HG03097 (cell line): Measurements from ENCODE around the gene MAEA.
"Not testable (repeated sequence)": the region's sequence is repeated elsewhere in the genome, so short reads cannot be mapped to it uniquely, and the experiment has no call there.

Experiments used
- ATAC-seq: cut with Tn5 transposase; IDR thresholded peaks from one replicate; pipeline ENCODE4 v1.9.1; 2021; ENCODE audit not compliant: unreplicated experiment, low FRiP score

Gene MAEA

DNA sequence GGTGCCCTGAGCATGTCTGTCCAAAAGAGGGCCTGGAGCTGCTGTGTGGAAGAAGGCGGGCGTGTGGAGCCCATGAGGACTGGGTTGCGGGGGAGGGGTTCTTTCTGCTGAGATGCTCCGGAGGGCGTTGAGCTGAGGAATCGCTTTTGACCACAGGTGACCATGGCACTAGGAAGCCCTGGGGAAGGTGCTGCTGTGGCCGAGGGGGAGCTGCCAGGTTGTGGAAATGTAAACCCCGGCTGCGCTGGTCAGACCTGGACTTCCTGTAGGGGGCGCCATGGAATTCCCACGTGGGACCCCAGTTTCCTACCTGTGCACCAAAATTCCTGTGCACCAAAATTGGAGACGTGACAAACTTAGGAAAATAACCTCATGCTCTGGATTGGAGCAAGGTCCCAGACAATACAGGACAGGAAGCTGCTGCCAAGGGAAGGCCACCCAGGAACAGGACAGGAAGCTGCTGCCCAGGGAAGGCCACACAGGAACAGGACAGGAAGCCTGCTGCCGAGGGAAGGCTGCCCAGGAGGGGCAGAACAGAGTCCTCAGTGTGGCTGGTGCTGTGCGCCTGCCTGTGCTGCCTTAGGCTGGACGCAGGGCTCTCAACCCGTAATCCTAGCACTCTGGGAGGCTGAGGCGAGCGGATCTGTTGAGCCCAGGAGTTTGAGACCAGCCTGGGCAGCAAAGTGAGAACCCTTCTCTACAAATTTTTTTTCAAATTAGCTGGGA lies 29.0 kb downstream of the MAEA start:
- ATAC-seq: no peak

DNA sequence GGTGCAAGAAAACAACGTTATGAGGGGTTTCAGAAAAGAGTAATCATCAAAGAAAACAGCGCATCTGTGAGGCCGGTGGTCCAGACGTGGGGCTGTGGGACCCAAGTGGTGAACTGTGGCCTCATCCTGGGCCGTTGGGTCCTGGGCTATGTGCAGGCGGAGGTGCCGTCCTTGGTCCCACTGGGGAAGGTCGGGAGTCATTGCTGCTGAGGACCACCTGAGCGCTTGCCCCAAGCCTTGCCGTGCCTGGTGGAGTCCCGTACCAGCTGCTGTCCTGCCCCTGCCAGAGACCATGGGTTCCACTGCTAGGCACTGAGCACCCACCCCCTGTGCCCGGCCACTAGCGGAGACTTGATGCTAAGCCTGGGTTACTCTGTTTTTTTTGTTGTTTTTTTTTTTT lies 31.8 kb downstream of the MAEA start:
- no peak for ATAC-seq

DNA sequence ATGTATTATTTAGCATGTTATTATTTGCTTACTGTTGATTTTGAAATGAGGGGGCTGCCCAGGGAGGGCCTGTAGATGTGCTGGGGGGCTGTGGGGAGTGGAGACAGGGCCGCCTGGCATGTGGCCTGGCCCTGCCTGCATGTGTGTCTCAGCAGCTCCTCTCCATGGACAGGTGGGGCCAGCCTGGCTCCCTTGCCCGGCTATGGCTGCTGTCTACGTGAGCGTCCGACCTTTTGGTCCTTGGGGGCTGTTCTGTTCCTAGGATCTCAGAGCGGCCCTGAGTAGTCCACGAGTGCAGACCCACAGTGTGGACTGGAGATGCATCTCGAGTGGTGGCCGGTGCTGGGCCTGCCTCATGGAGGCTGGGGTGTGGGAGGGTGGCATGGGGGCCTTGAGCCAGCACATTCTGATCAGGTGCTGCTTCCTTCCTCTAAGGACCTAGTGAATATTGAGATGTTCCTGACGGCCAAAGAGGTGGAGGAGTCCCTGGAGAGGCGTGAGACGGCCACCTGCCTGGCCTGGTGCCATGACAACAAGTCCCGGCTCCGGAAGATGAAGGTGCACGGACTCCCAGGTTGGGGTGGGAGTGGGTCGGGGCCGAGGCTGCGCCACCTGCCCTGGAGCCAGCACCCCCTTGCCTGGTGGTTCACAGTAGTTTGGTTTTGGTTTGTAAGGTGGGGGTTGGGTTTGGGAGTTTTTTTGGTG lies 32.4 kb downstream of the MAEA start:
- ATAC-seq: no peak

GRCh38 chr4:1323280-1323634 lies 33.6 kb downstream of the MAEA start:
- no peak for ATAC-seq

GRCh38 chr4:1323635-1324442 lies 34.1 kb downstream of the MAEA start:
- no peak for ATAC-seq

GRCh38 chr4:1324443-1325175 lies 34.9 kb downstream of the MAEA start:
- ATAC-seq: not testable (repeated sequence)

- ATAC-seq: no peak
Observed at GRCh38 chr4:1325176-1325480, 35.4 kb downstream of the MAEA start.

GRCh38 chr4:1325681-1326635 lies 36.3 kb downstream of the MAEA start:
- no peak for ATAC-seq

GRCh38 chr4:1326751-1327525 lies 37.2 kb downstream of the MAEA start:
- ATAC-seq: no peak

GRCh38 chr4:1327526-1328266 lies 38.0 kb downstream of the MAEA start:
- no peak for ATAC-seq

- ATAC-seq: no peak
Observed at GRCh38 chr4:1328267-1329155, 38.8 kb downstream of the MAEA start.

DNA sequence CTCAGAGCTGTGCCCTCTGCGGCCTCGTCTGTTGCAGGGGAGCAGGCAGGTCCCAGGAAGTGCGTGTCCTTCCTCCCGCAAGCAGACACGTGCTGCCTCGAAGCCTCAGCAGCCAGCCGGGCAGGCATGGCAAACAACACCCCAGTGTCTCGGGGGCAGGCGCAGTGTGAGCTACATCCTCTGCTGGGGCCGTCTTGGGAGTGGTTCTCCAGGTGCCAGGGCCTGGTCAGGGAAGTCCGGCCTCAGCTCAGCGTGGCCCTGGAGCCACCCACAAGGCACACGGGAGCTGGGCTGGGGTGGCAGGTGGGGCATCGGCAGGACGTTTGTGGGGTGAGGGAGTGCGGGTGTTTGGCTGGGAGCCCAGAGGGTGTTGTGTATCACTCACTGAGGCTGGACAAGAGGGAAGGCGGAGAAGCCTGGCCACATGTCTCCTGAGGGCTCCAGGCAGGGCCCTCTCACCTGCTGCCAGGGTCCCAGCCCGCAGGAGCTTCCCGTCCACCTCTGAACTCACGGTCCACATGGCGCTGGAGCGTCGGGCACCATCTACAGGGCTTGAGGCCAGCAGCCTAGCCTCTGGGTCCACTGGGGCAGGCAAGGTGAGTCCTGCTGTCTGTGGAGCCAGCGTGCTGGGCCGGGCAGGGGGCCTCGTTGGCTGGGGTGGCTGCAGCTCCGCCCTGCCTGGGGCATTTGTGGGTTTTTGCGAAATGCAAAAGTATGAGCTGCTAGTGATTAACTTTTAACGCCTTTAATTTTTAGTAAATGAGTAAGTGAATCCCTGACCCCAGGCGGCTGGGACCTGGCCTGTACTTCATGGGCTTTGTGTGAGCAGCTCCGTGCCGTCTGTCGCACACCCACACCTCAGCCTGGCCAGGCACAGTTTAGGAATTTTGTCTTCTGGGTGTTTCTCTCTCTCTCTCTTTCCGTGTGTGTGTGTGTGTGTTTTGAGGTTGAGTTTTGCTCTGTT lies 40.0 kb downstream of the MAEA start:
- ATAC-seq: no peak

DNA sequence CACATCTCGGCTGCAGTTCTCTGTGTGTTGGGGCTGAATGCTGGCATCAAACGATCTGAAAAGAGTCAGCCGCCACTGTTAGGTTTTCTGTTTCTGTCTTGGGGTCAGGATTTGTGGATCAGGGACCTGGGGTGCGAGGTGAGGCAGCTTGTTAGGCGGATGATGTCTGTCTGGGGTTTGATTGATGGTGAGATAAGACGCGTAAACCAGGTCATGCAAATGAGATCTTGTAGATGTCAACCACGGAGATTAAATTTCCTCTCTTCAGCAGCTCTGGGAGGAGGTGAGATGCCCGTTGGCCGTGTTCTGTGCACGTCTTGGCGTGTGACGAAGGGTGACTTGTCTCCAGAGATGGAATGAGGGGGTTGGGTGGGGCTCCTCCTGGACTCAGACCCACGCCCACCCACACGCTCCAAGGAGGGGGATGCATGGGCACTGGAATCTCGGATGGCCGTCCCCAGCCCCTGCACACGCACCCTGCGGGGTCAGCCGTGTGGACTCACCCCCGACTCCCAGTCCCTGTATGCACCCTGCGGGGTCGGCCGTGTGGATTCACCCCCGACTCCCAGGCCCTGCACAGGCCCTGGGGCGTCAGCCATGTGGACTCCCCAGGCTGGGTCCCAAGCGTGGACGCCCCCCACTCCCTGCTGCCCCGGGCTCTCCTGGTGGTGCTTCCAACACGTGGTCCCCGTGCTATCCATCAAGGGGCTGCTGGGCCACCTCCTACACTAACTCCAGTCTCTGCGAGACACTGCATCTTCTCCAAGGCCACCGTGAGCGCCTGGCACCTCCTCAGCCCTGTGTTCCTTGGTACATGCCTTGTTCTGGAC lies 41.3 kb downstream of the MAEA start:
- ATAC-seq: no peak

DNA sequence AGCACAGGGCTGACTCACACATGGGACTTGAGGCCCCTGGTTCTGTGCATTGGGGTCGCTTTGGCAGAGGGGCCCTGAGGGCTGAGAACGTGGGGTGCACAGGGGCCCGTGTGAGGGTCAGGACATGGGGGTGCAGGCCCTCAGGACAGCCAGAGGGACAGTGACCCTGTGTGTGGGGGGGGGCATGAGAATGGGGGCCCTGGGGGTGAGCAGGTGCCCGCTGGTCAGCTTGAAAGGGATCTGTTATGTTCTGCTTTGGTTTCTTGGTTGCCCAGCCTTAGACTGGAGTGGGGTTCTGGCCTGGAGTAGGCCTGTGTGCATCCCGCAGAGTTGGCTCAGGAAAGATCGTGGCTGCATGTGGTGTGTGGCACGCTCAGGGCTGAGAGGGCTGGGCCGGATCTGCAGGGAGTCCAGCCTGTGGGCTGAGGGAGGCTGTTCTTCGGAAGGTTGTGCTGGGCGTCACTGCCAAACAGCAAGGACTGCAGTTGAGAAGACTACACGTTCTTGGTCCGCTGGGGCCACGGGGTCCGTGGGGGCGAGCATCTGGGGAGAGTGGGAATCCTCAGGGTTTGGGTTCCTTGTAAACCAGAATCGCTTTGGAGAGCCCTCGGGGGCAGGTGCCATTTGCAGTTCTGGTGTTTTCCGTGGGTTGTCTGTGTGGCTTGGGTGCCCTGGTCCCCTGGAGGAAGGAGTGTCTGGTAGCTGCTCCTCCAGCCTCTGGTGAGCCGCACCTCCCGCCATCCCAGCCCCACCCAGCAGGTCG lies 42.1 kb downstream of the MAEA start:
- no peak for ATAC-seq

DNA sequence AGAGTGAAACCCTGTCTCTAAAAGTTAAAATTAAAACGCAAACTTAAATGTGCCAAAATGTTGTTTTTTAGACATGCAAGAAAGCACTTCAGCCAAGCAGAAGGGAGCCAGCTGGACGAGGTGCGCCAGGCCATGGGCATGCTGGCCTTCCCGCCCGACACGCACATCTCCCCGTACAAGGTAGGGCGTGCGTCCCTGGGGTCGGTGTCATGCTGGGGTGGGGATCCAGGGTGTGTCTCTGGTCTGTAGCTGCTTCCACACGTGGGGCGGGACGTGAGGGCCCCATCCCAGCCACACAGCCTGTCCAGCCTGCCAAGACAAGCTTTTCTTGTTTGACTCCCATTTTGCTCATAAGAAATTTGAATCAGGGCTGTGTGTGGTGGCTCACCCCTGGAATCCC lies 43.0 kb downstream of the MAEA start:
- ATAC-seq: no peak
